ENCODE results near the gene NISCH. TPM values are rescaled to one million over a fixed set of nuclear protein-coding genes. Genes with fewer than 3 reads are reported as not detected.

Gene NISCH
- total RNA-seq, 1 experiment from 2014 or later, result 60.4 TPM

GRCh38 chr3:52480768-52481715, 25.6 kb downstream of the NISCH start:
- CTCF ChIA-PET, result no interaction called here
- TSS peak; percentile 15 for BruUV-seq (replicated peaks)
- H3K4me1 ChIP-seq (ENCODE audit: insufficient read depth, low read length), result no peaks in the 10 kb centered on the region
- intact Hi-C loops (cut with micrococcal nuclease), result no loop called here
- H3K4me3 ChIP-seq (ENCODE audit: low read length), result no peak overlapping the region
- H4K20me1 ChIP-seq (ENCODE audit: low read length), result no peaks in the 10 kb centered on the region
- no peak overlapping the region for H2AFZ ChIP-seq (ENCODE audit: low read length)
- POLR2A ChIA-PET (ENCODE audit: unreplicated experiment), result interaction anchor here (0.5 kb wide), 1 partner anchor 20 kb away, joined by 10 read pairs; no protein-coding TSS in a partner anchor
- no peak overlapping the region for H3K4me2 ChIP-seq (ENCODE audit: low read length)
- H3K27me3 ChIP-seq (ENCODE audit: low read length), result no peaks in the 10 kb centered on the region
- no peak for TF ChIP-seq EZH2 (IDR thresholded peaks at IDR 0.05; ENCODE audit: low read length, unreplicated experiment)
- no peak for TF ChIP-seq EZH2phosphoT487 (IDR thresholded peaks at IDR 0.05; ENCODE audit: borderline replicate concordance, low read length)
- no peak for TF ChIP-seq CTCF (conservative IDR thresholded peaks at IDR 0.05; ENCODE audit: low read depth, low read length)
- peaks cover 59% of the 10 kb centered on the region for H3K36me3 ChIP-seq (ENCODE audit: low read depth, low read length)
- no peak overlapping the region for H3K9ac ChIP-seq (ENCODE audit: low read length)
- no peaks in the 10 kb centered on the region for H3K9me3 ChIP-seq (ENCODE audit: low read length)
- ATAC-seq (no peak), DNase-seq (no peak)
- no peak overlapping the region for H3K27ac ChIP-seq (ENCODE audit: low read length)
- H3K9me2 ChIP-seq (replicated peaks; ENCODE audit: low read length), result no peaks in the 10 kb centered on the region
- H3F3A ChIP-seq (ENCODE audit: low read length, unreplicated experiment), result no peaks in the 10 kb centered on the region
- H3K79me2 ChIP-seq (ENCODE audit: low read length), result no peaks in the 10 kb centered on the region

- H2AFZ ChIP-seq (ENCODE audit: low read length), result no peak overlapping the region
- POLR2A ChIA-PET (ENCODE audit: unreplicated experiment), result no interaction called here
- no peaks in the 10 kb centered on the region for H4K20me1 ChIP-seq (ENCODE audit: low read length)
- H3K4me2 ChIP-seq (ENCODE audit: low read length), result no peak overlapping the region
- H3K27me3 ChIP-seq (ENCODE audit: low read length), result no peaks in the 10 kb centered on the region
- no peaks in the 10 kb centered on the region for H3K9me3 ChIP-seq (ENCODE audit: low read length)
- TF ChIP-seq EZH2 (IDR thresholded peaks at IDR 0.05; ENCODE audit: low read length, unreplicated experiment) (no peak), EZH2phosphoT487 (IDR thresholded peaks at IDR 0.05; ENCODE audit: borderline replicate concordance, low read length) (no peak), CTCF (conservative IDR thresholded peaks at IDR 0.05; ENCODE audit: low read depth, low read length) (peak; percentile 66)
- no peaks in the 10 kb centered on the region for H3F3A ChIP-seq (ENCODE audit: low read length, unreplicated experiment)
- CTCF ChIA-PET, result interaction anchor here (0.7 kb wide), 1 partner anchor 18 kb away, joined by 5 read pairs; no protein-coding TSS in a partner anchor
- no peak overlapping the region for H3K4me3 ChIP-seq (ENCODE audit: low read length)
- H3K27ac ChIP-seq (ENCODE audit: low read length), result no peak overlapping the region
- no peaks in the 10 kb centered on the region for H3K4me1 ChIP-seq (ENCODE audit: insufficient read depth, low read length)
- no peaks in the 10 kb centered on the region for H3K79me2 ChIP-seq (ENCODE audit: low read length)
- ATAC-seq (no peak), DNase-seq (no peak)
- intact Hi-C loops (cut with micrococcal nuclease), result no loop called here
- no TSS peak for BruUV-seq (replicated peaks)
- peaks cover 59% of the 10 kb centered on the region for H3K36me3 ChIP-seq (ENCODE audit: low read depth, low read length)
- no peak overlapping the region for H3K9ac ChIP-seq (ENCODE audit: low read length)
- no peaks in the 10 kb centered on the region for H3K9me2 ChIP-seq (replicated peaks; ENCODE audit: low read length)
Measured at GRCh38 chr3:52481819-52482521, 26.6 kb downstream of the NISCH start.

Data from PC-3 (cell line).